KMS-11 (cell line): ENCODE data around the gene GARIN3.

Experiments used
- H2AFZ ChIP-seq: fragments of 200-600 bp; sonication (generic); 2 replicates; pipeline ENCODE4 v1.6.1; 2016; ENCODE audit warnings: antibody characterized with exemption, mixed run types, low read depth
- H3K27ac ChIP-seq: fragments of 200-600 bp; sonication (generic); 2 replicates; pipeline ENCODE4 v1.6.1; 2016; ENCODE audit warnings: mild to moderate bottlenecking, mixed run types
- H3K27me3 ChIP-seq: fragments of 200-600 bp; sonication (generic); 2 replicates; pipeline ENCODE4 v1.6.1; 2017; ENCODE audit warnings: mild to moderate bottlenecking, low read depth, mixed run types, moderate library complexity; ENCODE audit not compliant: insufficient read depth
- H3K36me3 ChIP-seq: fragments of 200-600 bp; sonication (generic); 2 replicates; pipeline ENCODE4 v1.6.1; 2017; ENCODE audit warnings: mild to moderate bottlenecking, mixed run types; ENCODE audit not compliant: insufficient read depth
- H3K4me1 ChIP-seq: fragments of 200-600 bp; sonication (generic); 2 replicates; pipeline ENCODE4 v1.6.1; 2016; ENCODE audit warnings: mild to moderate bottlenecking, low read depth, mixed run types; ENCODE audit not compliant: poor library complexity, severe bottlenecking
- H3K4me2 ChIP-seq: fragments of 200-600 bp; sonication (generic); 2 replicates; pipeline ENCODE4 v1.7.0; 2016; ENCODE audit warnings: mild to moderate bottlenecking, mixed run types
- H3K4me3 ChIP-seq: fragments of 200-600 bp; sonication (generic); IDR thresholded peaks from 2 replicates; pipeline ENCODE4 v1.6.1; 2017; ENCODE audit warnings: low read depth, low read length, mixed read lengths; ENCODE audit not compliant: insufficient read depth
- H3K79me2 ChIP-seq: fragments of 200-600 bp; sonication (generic); 2 replicates; pipeline ENCODE4 v1.6.1; 2016; ENCODE audit warnings: low read depth, mixed run types; ENCODE audit not compliant: insufficient read depth
- H3K9ac ChIP-seq: fragments of 200-600 bp; sonication (generic); 2 replicates; pipeline ENCODE4 v1.6.1; 2016; ENCODE audit warnings: mild to moderate bottlenecking, mixed run types
- H4K20me1 ChIP-seq: fragments of 200-600 bp; sonication (generic); 2 replicates; pipeline ENCODE4 v1.6.1; 2016; ENCODE audit warnings: mild to moderate bottlenecking, mixed run types; ENCODE audit not compliant: insufficient read depth
- TF ChIP-seq, protein P1 (sequence below): fragments of 200-600 bp; sonication (generic); conservative IDR thresholded peaks from 2 replicates; pipeline ENCODE4 v1.6.1; 2017; ENCODE audit warnings: low read depth, mild to moderate bottlenecking, antibody characterized with exemption, low read length, moderate library complexity, mixed read lengths

Gene GARIN3

GRCh38 chr5:157203417-157203816 is 37.4 kb upstream of the GARIN3 start:
- no peak overlapping the region for H3K4me3 ChIP-seq
- H3K27me3 ChIP-seq, result no peaks in the 10 kb centered on the region
- no peaks in the 10 kb centered on the region for H4K20me1 ChIP-seq
- H3K9ac ChIP-seq, result no peak overlapping the region
- H3K4me1 ChIP-seq, result no peaks in the 10 kb centered on the region
- H3K79me2 ChIP-seq, result no peaks in the 10 kb centered on the region
- TF ChIP-seq, protein P1, sequence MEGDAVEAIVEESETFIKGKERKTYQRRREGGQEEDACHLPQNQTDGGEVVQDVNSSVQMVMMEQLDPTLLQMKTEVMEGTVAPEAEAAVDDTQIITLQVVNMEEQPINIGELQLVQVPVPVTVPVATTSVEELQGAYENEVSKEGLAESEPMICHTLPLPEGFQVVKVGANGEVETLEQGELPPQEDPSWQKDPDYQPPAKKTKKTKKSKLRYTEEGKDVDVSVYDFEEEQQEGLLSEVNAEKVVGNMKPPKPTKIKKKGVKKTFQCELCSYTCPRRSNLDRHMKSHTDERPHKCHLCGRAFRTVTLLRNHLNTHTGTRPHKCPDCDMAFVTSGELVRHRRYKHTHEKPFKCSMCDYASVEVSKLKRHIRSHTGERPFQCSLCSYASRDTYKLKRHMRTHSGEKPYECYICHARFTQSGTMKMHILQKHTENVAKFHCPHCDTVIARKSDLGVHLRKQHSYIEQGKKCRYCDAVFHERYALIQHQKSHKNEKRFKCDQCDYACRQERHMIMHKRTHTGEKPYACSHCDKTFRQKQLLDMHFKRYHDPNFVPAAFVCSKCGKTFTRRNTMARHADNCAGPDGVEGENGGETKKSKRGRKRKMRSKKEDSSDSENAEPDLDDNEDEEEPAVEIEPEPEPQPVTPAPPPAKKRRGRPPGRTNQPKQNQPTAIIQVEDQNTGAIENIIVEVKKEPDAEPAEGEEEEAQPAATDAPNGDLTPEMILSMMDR, result no peak
- H3K27ac ChIP-seq, result no peak overlapping the region
- no peak overlapping the region for H2AFZ ChIP-seq
- no peak overlapping the region for H3K4me2 ChIP-seq
- no peaks in the 10 kb centered on the region for H3K36me3 ChIP-seq

DNA sequence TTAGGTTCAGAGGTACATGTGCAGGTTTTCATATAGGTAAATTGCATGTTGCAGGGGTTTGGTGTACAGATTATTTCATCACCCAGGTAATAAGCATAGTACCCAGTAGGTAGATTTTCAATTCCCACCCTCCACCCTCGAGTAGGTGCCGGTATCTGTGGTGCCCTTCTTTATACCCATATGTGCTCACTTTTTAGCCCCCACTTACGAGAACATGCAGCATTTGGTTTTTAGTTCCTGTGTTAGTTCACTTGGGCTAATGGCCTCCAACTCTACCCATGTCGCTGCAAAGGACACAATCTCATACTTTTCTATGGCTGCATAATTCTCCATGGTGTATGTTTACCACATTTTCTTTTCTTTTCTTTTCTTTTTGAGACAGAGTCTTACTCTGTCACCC is 35.8 kb upstream of the GARIN3 start:
- H2AFZ ChIP-seq, result no peak overlapping the region
- no peaks in the 10 kb centered on the region for H3K36me3 ChIP-seq
- TF ChIP-seq, protein P1, result no peak
- H3K4me3 ChIP-seq, result no peak overlapping the region
- no peak overlapping the region for H3K27ac ChIP-seq
- H3K27me3 ChIP-seq, result no peaks in the 10 kb centered on the region
- H3K79me2 ChIP-seq, result no peaks in the 10 kb centered on the region
- no peaks in the 10 kb centered on the region for H4K20me1 ChIP-seq
- H3K4me2 ChIP-seq, result no peak overlapping the region
- H3K4me1 ChIP-seq, result peaks cover 1% of the 10 kb centered on the region
- H3K9ac ChIP-seq, result no peak overlapping the region

DNA sequence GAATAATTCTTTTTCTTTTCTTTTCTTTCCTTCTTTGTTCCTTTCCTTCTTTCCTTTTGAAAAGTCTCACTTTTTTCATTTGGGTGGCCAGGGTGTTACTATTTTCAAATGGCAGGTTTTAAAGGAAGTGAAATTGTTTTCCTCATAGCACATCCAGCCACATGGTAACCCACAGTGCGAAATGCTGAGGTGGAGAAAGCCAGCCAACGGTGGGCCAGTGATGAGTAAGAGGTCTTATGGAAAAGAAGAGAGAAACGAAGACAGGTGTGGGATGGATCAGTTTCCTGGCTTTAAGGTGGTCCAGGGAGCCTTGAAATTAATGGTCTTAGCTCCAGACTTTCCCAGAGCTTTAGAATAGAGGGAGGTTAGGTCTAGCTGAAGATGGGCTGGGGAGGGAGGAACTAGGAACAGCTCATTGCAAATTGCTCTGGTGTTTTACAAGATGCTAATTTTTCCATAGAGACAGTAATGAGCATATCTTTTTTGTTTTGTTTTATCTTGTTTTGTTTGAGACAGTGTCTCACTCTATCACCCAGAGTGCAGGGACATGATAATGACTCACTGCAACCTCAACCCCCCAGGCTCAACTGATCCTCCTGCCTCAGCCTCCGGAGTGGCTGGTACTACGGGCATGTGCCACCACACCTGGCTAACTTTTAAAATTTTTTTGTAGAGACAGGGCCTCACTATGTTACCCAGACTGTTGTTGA is 32.4 kb upstream of the GARIN3 start:
- no peaks in the 10 kb centered on the region for H3K36me3 ChIP-seq

GRCh38 chr5:157197086-157197485 is 31.0 kb upstream of the GARIN3 start:
- Histone ChIP-seq H3K79me2 (no peaks in the 10 kb centered on the region), H3K27ac (no peak overlapping the region), H4K20me1 (no peaks in the 10 kb centered on the region), H3K4me3 (no peak overlapping the region), H3K4me2 (no peak overlapping the region), H2AFZ (no peak overlapping the region), H3K9ac (no peak overlapping the region), H3K27me3 (no peaks in the 10 kb centered on the region), H3K4me1 (peaks cover 17% of the 10 kb centered on the region), H3K36me3 (no peaks in the 10 kb centered on the region)
- TF ChIP-seq, protein P1, result no peak

More for the DNA sequence above, 32.4 kb upstream of the GARIN3 start:
- Histone ChIP-seq H3K4me2 (no peak overlapping the region), H2AFZ (no peak overlapping the region), H3K27ac (no peak overlapping the region), H3K4me3 (no peak overlapping the region), H3K27me3 (no peaks in the 10 kb centered on the region), H4K20me1 (no peaks in the 10 kb centered on the region), H3K79me2 (no peaks in the 10 kb centered on the region), H3K4me1 (peaks cover 17% of the 10 kb centered on the region), H3K9ac (no peak overlapping the region)
- TF ChIP-seq, protein P1, result no peak
